Mesodermal cell (in vitro differentiated cells): ENCODE data around the gene PLGLB2. TPM values are rescaled to one million over a fixed set of nuclear protein-coding genes. Genes with fewer than 3 reads are reported as not detected.
"Not testable (repeated sequence)": the region's sequence is repeated elsewhere in the genome, so short reads cannot be mapped to it uniquely, and the experiment has no call there.

ENCODE experiments used
- H3K27ac ChIP-seq: 2 replicates; pipeline ENCODE4 v1.7.0; 2013; ENCODE audit warnings: mild to moderate bottlenecking, low read depth, low read length, moderate library complexity; ENCODE audit not compliant: severe bottlenecking
- H3K36me3 ChIP-seq: 2 replicates; pipeline ENCODE4 v1.7.1; 2013; ENCODE audit warnings: mild to moderate bottlenecking, low read length, moderate library complexity; ENCODE audit not compliant: control insufficient read depth, insufficient read depth
- H3K4me1 ChIP-seq: one replicate; pipeline ENCODE4 v1.7.1; 2013; ENCODE audit warnings: mild to moderate bottlenecking, low read length; ENCODE audit not compliant: insufficient read depth, control insufficient read depth, poor library complexity, severe bottlenecking
- H3K4me3 ChIP-seq: 2 replicates; pipeline ENCODE4 v1.7.0; 2013; ENCODE audit warnings: low read length, control low read depth, mild to moderate bottlenecking; ENCODE audit not compliant: insufficient read depth, poor library complexity, severe bottlenecking; ENCODE audit errors: extremely low read depth
- H3K9me3 ChIP-seq: 2 replicates; pipeline ENCODE4 v1.7.1; 2013; ENCODE audit warnings: mild to moderate bottlenecking, low read length, moderate library complexity; ENCODE audit not compliant: control insufficient read depth
- WGBS, 2 experiments: methylation state at CpG; one replicate each; pipeline ENCODE4 v1.1.5; 2013; ENCODE audit warnings: missing lambda C conversion rate in 2 of 2; ENCODE audit not compliant: insufficient coverage in 2 of 2; 5-methylcytosine and 5-hydroxymethylcytosine counted together
- polyA plus RNA-seq, 2 experiments: library from polyadenylated mRNA; stranded (reverse); fragments of 50-300 nt; gene quantifications; one replicate each; pipeline ENCODE4 v1.2.3, GENCODE V29; 2013

PLGLB2 gene
- polyA plus RNA-seq (2013, experiment 1 of 2) = not detected
- 1.7 TPM for polyA plus RNA-seq (2013, experiment 2 of 2)

- H3K36me3 ChIP-seq, H3K4me3 ChIP-seq, H3K4me1 ChIP-seq, H3K27ac ChIP-seq, H3K9me3 ChIP-seq: not testable (repeated sequence)
- WGBS, 2 experiments = no CpG with 5 or more reads among the region's 3 CpGs
Observed at GRCh38 chr2:87747791-87748190, at the start of gene PLGLB2. Gene PLGLB2 (plus strand): TSS chr2:87748087. CDS start chr2:87748154, 67 bp downstream.

- H3K4me3 ChIP-seq, H3K4me1 ChIP-seq: not testable (repeated sequence)
- WGBS, 2 experiments = 100% methylated on average over 1 of the region's 4 CpGs; no CpG with 5 or more reads in 1 of the 2 experiments
Observed at GRCh38 chr2:87704572-87705323, 43.1 kb upstream of the PLGLB2 start.

GRCh38 chr2:87708368-87708767 lies 39.5 kb upstream of the PLGLB2 start:
- not testable (repeated sequence) for H3K9me3 ChIP-seq, H3K36me3 ChIP-seq, H3K27ac ChIP-seq, H3K4me3 ChIP-seq, H3K4me1 ChIP-seq
- no CpG with 5 or more reads among the region's 2 CpGs for WGBS, 2 experiments

More at GRCh38 chr2:87704572-87705323, 43.1 kb upstream of the PLGLB2 start:
- not testable (repeated sequence) for H3K27ac ChIP-seq, H3K9me3 ChIP-seq, H3K36me3 ChIP-seq

- not testable (repeated sequence) for H3K9me3 ChIP-seq, H3K4me3 ChIP-seq, H3K27ac ChIP-seq, H3K36me3 ChIP-seq, H3K4me1 ChIP-seq
- WGBS, 2 experiments = no CpG with 5 or more reads among the region's 8 CpGs
Observed at GRCh38 chr2:87727940-87728599, 19.8 kb upstream of the PLGLB2 start.

- not testable (repeated sequence) for H3K36me3 ChIP-seq, H3K27ac ChIP-seq, H3K9me3 ChIP-seq, H3K4me1 ChIP-seq, H3K4me3 ChIP-seq
Observed at GRCh38 chr2:87740928-87741327, 7.0 kb upstream of the PLGLB2 start.

GRCh38 chr2:87742393-87743108 lies 5.3 kb upstream of the PLGLB2 start:
- not testable (repeated sequence) for H3K4me3 ChIP-seq, H3K36me3 ChIP-seq, H3K9me3 ChIP-seq, H3K4me1 ChIP-seq, H3K27ac ChIP-seq
- no CpG with 5 or more reads among the region's 3 CpGs for WGBS, 2 experiments

GRCh38 chr2:87743638-87744037 lies 4.2 kb upstream of the PLGLB2 start:
- not testable (repeated sequence) for H3K4me1 ChIP-seq, H3K9me3 ChIP-seq, H3K27ac ChIP-seq, H3K36me3 ChIP-seq, H3K4me3 ChIP-seq
- WGBS, 2 experiments = no CpG with 5 or more reads among the region's 5 CpGs

GRCh38 chr2:87745353-87745951 lies 2.4 kb upstream of the PLGLB2 start:
- H3K36me3 ChIP-seq, H3K9me3 ChIP-seq, H3K4me1 ChIP-seq, H3K27ac ChIP-seq, H3K4me3 ChIP-seq: not testable (repeated sequence)
- 85 to 100% methylated on average over 3 to 4 of the region's 9 CpGs for WGBS, 2 experiments

- not testable (repeated sequence) for H3K4me1 ChIP-seq, H3K4me3 ChIP-seq, H3K9me3 ChIP-seq, H3K27ac ChIP-seq, H3K36me3 ChIP-seq
- WGBS, 2 experiments = no CpG with 5 or more reads among the region's 8 CpGs
Observed at GRCh38 chr2:87748524-87748923, 637 bp downstream of the PLGLB2 start.

- H3K4me3 ChIP-seq, H3K9me3 ChIP-seq, H3K36me3 ChIP-seq, H3K27ac ChIP-seq, H3K4me1 ChIP-seq: not testable (repeated sequence)
- WGBS, 2 experiments = no CpG with 5 or more reads among the region's 11 CpGs
Observed at GRCh38 chr2:87750560-87750959, 2.7 kb downstream of the PLGLB2 start.
